ENCODE data around the gene PCDHGA9.

GRCh38 chr5:141360685-141361084, 41.9 kb upstream of the PCDHGA9 start:
- TF ChIP-seq EP300 (IDR thresholded peaks at IDR 0.05) (no peak), CTCF (IDR thresholded peaks at IDR 0.05) (no peak), POLR2A (IDR thresholded peaks at IDR 0.05) (no peak)

Measured in suprapubic skin (tissue), 3 donors.